Measurements from ENCODE around the gene AATF.

Gene AATF, protein sequence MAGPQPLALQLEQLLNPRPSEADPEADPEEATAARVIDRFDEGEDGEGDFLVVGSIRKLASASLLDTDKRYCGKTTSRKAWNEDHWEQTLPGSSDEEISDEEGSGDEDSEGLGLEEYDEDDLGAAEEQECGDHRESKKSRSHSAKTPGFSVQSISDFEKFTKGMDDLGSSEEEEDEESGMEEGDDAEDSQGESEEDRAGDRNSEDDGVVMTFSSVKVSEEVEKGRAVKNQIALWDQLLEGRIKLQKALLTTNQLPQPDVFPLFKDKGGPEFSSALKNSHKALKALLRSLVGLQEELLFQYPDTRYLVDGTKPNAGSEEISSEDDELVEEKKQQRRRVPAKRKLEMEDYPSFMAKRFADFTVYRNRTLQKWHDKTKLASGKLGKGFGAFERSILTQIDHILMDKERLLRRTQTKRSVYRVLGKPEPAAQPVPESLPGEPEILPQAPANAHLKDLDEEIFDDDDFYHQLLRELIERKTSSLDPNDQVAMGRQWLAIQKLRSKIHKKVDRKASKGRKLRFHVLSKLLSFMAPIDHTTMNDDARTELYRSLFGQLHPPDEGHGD

DNA sequence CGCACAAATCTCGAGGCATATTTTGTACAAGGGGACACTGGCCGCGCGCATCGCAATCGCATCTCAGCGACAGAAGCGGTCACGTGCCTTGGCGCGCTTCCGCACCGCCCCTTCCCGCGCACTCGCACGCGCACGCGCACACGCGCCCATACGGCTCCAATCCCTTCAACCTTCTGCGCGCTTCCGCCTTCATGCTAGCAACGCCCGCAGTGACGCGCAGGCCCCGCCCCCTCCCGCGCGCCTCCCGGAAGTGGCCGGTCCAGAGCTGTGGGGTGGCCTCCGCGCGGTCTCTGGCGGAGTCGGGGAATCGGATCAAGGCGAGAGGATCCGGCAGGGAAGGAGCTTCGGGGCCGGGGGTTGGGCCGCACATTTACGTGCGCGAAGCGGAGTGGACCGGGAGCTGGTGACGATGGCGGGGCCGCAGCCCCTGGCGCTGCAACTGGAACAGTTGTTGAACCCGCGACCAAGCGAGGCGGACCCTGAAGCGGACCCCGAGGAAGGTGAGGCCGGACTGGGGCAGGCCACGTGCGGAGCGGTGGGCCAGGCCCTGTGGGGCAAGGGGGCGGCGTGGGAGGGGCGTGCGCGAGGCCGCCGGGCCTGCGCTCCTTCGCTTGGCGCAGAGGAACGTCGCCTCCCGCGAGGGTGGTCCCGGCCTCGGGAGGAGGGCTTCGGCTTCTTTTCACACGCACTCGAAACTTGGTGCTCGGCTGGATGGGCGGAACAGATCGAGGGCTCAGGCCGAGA lies at the start of gene AATF:
Gene AATF (plus strand): TSS at position 238 of the 744 bp plus-strand sequence. CDS start 172 bp downstream, at position 410.
- peak; percentile 97 for DNase-seq (ENCODE audit: low spot score)

DNA sequence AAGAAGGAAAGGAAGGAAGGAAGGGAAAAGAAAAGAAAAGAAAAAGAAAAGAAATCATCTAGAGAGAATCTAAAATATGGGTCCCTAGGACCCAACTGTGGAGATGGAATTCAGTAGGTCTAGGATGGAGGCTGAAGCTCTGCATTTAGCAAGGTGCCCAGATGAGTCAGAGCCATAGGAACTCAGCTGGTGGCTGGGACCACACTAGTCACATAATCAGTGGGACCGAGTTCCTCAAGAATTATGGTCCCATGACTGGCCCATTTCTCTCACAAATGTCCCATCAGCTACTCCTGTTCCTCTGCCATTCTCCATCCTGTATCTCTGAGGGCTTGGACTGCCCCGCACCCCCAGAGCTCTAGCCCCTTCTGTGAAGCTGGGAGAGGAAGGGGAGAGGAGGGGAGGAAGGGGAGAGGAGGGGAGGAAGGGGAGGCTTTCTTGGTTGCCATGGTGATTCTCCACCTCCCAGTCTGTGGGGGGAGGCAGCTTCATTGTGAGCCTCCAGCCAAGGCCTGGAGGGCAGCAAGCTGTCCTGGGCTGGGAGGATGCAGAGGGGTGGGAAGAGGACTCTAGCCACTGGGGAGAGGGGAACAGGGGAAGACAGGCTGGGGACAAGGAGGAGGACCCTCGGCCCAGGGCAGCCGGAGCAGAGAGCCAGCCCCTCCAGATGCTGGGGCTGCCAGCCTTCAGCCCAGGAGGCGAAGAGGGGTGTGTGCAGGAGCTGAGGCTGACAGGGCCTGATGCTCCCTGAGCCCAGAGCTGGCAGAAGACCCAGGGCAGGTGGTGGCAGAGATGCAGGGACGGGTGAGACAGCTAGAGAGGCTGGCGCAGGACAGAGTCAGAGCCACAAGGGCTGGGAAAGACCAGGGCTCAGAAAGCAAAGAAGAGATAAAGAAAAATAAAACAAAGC lies 49.2 kb upstream of the AATF start:
- no peak for DNase-seq (ENCODE audit: low spot score)

DNA sequence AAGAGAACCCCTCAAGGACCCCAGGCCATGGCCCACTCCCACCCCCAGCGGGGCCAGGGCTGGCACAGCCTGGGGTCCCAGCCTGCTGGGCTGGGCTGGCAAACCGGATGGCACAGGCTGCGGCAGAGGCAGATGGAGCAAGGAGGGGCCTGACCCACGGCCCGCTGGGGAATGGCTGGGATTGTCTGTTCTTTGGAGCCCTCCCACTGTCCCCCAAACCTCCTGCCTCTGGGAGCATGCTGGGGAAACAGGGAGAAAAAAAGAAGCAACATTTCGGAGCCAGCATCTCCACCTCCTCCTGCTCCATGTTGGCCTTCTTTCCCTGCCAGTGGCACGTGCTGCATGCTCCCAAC lies 48.6 kb upstream of the AATF start:
- DNase-seq (ENCODE audit: low spot score), result no peak

DNA sequence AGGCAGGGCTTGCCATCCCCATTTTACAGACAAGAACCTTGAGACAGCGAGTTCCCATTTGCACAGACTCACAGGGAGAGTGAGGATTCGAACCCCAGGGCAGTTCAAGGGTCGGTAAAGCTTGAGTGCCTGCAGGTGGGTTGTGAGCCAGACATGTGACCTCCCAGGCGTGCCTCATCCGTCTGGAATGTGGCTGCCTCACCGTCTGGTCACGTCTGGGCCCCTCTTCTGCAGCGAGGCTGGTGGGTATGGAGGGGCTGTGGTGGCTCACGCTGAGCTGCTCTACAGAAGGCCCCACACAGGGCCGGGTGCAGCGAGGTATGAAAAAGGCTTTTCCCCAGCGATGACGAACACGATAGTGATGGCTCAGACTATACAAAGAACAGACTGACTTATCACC lies 47.2 kb upstream of the AATF start:
- DNase-seq (ENCODE audit: low spot score), result no peak

DNA sequence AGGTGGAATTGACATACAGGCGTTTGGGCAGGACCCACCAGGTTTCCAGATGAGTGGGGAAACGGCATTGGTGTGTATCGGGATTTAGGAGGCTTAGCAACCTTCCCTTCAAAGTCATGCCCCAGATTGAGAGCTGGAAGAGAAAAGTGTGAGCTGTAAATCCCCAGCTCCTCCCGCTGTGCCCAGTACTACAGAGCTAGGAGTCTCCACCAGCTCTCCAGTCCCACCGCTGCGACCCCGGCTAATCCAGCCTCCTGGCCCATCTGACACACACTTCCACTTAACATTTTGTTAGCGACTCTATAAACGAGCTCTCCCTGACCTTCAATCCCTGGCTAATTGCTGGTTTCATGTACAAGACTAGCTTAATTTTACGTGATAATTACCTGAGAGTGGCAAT lies 41.3 kb upstream of the AATF start:
- no peak for DNase-seq (ENCODE audit: low spot score)

DNA sequence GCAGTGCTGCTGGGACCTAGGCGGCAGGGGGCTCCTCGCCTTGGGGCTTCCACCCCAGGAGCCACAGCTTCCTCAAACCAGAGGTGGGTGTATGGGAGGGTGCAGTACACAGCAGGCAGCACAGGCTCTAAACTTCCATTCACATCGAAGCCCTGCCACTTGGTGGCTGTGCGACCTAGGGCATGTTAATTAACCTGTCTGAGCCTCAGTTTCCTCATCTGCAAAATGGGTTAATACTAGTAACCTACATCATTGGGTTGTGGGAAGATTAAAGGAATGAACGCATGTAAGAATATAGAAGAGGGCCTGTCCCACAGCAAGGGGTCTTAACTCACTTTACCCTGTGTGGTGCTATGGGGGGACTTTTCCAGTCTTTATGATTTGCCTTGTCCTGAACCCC lies 38.2 kb upstream of the AATF start:
- DNase-seq (ENCODE audit: low spot score), result no peak

DNA sequence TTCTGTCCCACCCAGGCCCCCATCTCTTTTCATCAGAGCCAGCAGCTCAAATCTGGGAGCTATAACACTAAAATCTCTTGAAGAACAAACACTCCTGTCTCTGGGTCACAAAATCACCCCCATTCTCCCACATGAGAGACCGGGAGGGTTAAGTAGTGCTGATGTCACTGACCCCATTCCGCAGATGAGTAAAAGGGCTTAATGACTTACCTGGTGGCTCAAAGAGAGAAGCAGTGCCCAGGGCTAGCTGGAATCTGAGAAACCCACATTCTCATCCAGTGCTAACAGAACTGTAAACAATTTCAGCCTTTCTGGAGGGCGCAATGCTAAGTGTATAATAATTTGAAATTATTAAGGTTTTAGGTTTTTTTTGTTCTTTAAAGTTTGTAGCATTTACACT lies 37.8 kb upstream of the AATF start:
- DNase-seq (ENCODE audit: low spot score), result no peak

DNA sequence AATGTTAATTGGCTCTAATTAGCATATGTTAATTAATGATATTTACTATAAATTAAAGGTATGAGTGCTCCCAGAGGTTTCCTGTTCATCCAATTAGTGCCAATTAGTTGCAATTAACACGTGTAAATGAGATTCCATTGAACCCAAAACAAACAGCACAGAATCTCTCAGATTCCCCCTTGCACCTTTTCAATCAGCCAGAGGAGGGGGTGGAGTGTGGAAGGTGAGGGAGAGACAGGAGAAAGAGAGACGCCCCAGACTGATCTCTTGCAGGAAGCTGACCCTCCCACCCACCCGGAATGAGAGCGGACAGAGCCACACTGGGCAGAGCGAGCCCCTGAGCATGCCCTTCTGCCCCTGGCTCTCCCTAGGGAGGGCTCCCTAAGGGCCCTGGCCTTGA lies 35.6 kb upstream of the AATF start:
- no peak for DNase-seq (ENCODE audit: low spot score)

DNA sequence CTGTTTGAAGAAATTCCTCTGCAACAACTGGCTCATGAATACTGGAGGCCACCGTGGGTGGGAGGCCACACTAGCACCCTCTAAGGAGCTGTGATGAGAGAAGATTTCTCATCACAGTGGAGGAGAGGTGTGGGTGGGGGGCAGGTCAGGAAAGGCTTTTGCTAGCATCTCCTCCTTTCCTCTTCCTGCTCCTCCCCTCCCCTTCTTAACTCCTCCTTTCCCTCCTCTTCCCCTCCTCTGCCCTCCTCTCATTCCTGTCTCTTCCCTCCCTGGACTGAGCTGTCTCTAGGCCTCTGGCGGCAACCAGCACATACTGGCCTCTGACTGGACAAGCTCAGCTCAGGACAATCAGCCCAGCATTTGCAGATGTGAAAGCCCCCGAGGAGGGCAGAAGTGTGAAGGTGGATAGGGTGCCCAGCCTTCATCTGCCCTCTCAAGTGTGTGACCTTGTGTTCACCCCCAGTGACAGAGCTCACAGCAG lies 30.5 kb upstream of the AATF start:
- no peak for DNase-seq (ENCODE audit: low spot score)

DNA sequence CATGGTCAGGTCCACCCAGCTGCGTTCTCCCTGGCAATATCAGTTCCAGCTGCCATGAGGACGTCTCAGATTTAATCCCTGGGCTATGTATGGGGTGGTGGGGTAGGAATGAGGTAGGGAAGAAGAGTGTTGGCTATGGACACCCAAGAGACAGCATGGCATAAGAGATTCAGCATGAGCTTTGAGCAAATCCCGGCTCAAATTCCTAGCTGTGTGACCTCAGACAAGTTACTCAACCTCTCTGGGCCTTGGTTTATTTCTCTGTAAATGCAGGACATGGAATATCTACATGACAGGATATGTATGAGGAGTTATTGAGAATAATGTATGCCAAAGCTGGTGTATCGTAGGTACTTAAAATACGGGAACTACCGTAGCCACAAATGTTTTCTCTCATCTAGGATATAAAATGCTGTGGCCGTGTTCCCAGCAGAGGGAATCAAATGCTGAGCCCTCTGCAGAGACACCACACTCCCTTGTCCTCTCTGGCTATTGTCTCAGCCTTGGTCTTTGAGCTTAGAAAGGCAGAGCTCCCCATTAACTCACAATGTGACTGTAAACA lies 29.3 kb upstream of the AATF start:
- DNase-seq (ENCODE audit: low spot score), result no peak

DNA sequence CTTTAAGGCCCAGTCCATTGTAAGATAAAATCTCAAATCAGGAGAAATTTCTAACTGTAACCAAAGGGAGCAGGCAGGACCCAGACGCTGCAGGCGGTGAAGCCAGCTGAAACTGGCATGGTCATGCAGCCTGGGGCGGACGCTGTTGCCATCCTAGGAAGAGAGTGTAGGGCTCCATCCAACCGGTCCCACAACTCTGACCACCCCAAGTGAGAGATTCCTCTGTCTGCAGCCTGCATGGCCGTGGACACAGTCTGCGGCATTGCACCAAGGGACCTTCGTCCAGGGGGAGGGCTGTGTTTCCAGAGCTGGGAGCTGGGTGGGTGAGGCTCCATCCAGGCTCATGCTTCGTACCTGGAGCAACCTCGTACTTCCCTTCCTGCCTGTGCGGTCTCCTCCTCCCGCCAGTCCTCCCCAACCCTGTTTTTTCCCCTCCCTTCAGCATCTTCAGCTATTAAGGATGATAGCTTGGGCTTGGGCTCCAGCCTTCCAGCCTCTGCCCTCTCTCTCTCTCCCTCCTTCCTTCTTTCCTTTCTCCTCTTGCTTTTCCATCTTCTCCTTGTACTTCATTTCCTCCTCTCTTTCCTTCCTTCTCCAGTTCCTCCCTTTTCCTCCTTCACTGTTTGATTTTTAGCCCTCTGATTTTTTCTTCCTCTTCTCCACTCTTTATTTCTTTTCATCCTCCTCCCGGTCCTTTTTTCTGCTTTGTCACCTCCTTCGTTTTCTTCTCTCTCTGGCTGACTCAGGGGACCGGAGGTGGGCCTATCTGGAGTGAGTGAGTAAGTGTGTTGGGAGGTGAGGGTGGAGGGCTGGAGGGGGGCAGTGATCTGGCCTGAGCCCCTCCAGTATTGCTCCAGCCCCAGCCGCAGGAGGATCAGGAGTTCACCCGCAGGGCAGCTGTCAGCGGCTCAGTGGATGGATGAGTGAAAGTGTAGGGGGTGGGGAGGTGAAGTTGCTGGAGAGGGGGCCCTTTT lies 28.4 kb upstream of the AATF start:
- no peak for DNase-seq (ENCODE audit: low spot score)

DNA sequence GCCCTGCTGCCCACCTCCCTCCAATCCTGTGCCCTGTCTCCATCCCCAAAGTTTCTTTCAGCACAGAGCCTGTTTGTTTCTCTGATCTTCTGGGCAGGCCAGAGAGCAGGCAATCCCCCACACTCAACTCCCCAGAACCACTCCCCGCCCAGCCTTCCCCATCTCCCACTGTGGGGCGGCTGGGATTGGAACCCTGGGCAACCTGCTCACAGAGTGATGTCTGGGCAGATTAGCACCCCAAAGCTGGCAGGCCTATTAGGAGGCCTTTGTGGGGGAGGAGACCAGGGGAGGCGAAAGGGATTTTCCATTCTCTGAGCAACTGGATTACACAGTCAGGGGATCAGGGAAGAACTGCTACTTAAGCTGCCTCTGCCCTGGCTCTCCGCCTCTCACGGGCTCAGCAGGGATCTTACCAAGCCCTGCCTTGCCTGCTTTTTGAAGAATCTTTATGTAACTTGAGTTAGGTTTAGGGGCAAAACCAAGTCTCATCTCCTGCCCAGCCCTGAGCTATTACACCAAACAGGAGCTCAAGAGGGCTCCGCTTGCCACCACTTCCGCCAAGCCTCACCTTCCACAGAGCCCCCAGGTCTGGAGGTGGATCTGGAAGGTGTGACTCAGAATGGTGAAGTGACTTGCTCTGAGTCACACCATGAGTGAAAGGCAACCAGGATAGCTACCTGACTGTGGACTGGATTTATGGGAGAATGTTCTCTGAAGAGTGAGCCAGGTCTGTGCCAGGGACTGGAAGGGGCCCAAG lies 27.5 kb upstream of the AATF start:
- DNase-seq (ENCODE audit: low spot score), result peak; percentile 73

DNA sequence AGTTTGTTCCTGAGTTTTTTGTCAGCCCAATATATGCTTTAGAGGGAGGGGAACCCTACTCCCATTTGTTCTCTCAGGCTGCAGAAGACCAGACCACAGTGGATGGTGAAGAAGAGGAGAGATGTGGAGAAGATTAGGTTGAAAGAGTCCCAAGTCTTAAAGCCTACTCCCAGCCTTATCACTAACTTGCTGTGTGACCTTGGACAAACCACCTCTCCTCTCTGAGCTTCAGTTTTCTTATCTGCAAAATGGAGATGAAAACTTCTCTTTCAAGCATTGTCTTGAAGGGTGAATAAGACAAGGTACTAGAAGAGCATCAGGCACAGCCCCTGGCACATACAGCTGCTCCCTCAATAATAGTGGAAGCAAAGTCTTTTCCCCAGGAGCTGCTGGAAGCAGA lies 26.6 kb upstream of the AATF start:
- DNase-seq (ENCODE audit: low spot score), result no peak

DNA sequence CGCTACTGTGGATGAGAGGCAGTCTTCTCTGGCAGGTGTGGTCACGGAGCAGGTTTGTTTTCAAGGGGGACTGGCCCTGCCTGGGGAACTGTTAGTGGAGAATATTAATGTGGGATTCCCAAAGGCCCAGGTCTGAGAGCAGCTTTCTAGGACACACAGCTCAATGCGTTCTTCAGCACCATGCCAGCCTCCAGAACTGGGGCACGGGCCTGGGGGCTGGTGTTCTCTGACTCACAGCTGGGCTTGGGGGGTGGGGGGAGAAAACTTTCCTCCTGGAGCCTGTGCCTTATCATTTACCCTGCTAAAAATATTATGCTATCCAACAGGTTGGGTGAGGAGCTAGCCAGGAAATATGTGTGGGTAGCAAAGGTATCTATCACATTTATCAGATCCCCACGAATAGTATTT lies 24.9 kb upstream of the AATF start:
- DNase-seq (ENCODE audit: low spot score), result no peak

DNA sequence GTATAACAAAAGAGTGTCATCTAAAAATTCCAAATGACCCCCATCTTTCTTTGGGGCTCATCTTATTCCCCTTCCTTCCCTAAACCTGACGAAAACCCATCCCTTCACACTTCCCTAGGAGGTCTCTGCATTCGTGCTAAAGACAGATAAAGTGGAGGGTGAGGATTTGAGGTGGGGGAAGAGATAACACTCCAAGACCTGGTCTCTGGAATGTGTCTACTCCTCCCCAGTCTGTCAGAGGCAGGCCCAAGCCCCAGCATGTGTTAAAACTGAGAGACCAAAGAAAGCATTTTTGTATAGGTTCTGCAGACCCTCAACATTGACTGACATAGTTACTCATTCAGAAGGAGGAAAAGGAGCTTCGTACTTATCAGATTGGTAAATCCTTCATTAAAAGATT lies 22.5 kb upstream of the AATF start:
- DNase-seq (ENCODE audit: low spot score), result no peak

DNA sequence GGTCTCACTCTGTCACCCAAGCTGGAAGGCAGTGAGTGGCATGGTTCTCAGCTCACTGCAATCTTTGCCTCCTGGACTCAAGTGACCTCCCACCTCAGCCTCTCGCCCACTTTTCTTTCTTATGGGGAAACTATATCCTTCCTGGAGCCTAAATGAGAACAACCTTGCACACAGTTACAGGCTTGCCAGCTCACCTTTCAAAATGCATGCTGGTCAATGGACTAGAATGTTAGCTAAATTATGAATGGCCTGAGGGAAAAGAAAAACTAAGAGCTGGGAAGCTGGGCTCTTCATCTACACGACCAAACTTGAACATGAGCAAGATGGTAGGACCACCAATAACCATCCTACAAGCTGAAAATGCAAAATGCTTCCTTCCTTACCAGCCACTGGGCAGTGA lies 22.1 kb upstream of the AATF start:
- DNase-seq (ENCODE audit: low spot score), result no peak

DNA sequence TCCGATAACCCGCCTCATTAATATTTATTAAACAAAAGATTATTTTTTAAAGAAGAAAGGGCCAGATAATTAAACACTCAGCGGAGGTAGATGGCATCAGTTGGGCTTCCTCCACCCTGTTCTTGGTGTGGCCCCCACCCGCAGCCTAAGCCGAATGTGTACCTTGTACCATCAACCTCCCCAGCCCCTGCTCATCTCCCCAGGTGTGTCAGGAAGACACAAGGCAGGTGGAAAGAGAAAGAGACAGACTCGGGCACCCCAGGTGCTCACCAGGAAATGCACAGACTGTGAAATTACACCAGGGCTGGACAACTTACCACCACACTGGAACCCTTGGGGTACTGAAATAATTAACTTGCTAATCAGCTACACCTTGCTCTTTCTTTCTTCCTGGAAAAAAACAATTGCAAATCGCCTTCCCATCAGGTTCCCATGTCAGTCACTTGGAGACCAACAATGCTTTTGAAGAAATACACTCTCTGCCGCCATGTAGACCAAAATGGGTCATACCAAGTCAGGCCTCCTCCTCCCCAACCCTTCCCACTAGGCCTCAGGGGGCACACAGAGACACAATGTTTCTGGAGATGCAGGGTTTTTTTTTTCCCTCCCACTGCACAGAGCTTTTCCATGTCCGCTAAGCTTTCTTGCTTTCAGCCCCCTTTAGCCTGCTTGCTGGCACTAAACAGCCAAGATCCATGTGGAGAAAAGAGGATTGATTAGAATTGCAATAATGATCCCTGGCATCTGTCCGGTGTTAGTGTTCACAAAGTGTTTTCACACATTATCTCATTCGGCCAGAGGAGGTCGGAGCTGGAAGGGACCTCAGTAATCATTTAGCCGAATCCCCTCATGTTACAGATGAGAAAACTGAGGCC lies 20.0 kb upstream of the AATF start:
- no peak for DNase-seq (ENCODE audit: low spot score)

DNA sequence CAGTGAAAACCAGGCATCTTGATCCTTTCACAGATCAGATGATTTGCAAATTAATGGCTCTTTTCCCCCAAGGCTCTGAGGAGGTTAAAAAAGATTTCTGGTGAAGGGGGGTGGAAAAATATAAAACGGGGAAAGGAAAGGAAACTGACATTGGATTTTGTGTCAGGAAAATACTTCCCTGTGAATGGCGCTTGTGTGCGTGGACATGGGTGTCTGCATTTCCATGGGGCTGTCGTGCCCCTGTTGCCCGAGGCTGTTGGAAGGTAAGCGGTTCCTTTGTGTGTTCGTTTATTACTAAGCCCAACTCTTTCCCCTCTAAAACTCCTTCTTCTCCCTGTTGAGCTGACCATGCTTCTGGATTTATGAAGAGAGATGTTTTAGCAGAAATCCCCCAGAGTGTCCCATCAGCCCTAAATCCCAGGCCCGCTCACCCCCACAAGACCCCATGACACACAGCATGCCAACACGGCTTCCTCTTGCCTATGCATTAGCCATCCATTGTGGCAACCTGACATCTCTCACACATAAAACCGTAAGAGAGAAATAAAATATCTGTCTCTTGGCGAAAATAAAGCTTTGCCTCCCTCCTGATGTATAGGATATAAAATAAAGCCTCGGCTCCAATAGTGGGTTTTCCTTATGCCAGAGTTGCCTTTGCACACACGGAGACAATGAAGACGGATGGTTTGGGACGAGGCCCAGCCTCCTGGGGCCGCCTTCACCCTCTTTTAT lies 18.7 kb upstream of the AATF start:
- no peak for DNase-seq (ENCODE audit: low spot score)

All from activated CD4-positive, alpha-beta T cell treated with anti-CD3 and anti-CD28 coated beads, Interleukin-2, Interleukin-4, amounts not matched to agents 100 ng/mL and 50 ng/mL, durations not matched to agents 16 hours and 8 hours (primary cell).